Ectodermal cell (in vitro differentiated cells): ENCODE measurements around the gene YTHDC1.

Source experiments
- H3K27ac ChIP-seq: 2 replicates; pipeline ENCODE4 v1.7.0; 2013; ENCODE audit warnings: mild to moderate bottlenecking, low read depth, low read length; ENCODE audit not compliant: insufficient read depth, poor library complexity, severe bottlenecking
- H3K27me3 ChIP-seq: 2 replicates; pipeline ENCODE4 v1.7.0; 2013; ENCODE audit warnings: mild to moderate bottlenecking, low read length; ENCODE audit not compliant: insufficient read depth, control insufficient read depth, poor library complexity, severe bottlenecking
- H3K36me3 ChIP-seq: one replicate; pipeline ENCODE4 v1.7.0; 2013; ENCODE audit warnings: low read length; ENCODE audit not compliant: control insufficient read depth, insufficient read depth
- H3K4me1 ChIP-seq: one replicate; pipeline ENCODE4 v1.7.0; 2013; ENCODE audit warnings: low read length; ENCODE audit not compliant: control insufficient read depth, insufficient read depth
- H3K4me3 ChIP-seq: 2 replicates; pipeline ENCODE4 v1.7.0; 2013; ENCODE audit warnings: low read depth, low read length, control low read depth; ENCODE audit not compliant: insufficient read depth
- H3K9me3 ChIP-seq: 2 replicates; pipeline ENCODE4 v1.7.0; 2013; ENCODE audit warnings: mild to moderate bottlenecking, low read length, moderate library complexity; ENCODE audit not compliant: control insufficient read depth
- WGBS, 2 experiments: methylation state at CpG; one replicate each; pipeline ENCODE4 v1.1.7; 2013; ENCODE audit warnings: missing lambda C conversion rate in 2 of 2; 5-methylcytosine and 5-hydroxymethylcytosine counted together

Gene YTHDC1

GRCh38 chr4:68375667-68376559 lies 26.0 kb upstream of the YTHDC1 start:
- no peak overlapping the region for H3K27ac ChIP-seq
- H3K4me3 ChIP-seq, result peak overlapping the region; percentile 5
- 22 to 23% methylated on average over 17 to 19 of the region's 19 CpGs for WGBS, 2 experiments
- H3K27me3 ChIP-seq, result no peaks in the 10 kb centered on the region
- no peaks in the 10 kb centered on the region for H3K9me3 ChIP-seq
- no peaks in the 10 kb centered on the region for H3K36me3 ChIP-seq
- no peaks in the 10 kb centered on the region for H3K4me1 ChIP-seq

- no peaks in the 10 kb centered on the region for H3K36me3 ChIP-seq
- H3K4me3 ChIP-seq, result no peak overlapping the region
- H3K4me1 ChIP-seq, result no peaks in the 10 kb centered on the region
- H3K27ac ChIP-seq, result no peak overlapping the region
- no peaks in the 10 kb centered on the region for H3K27me3 ChIP-seq
- 3 to 7% methylated on average over 14 to 16 of the region's 16 CpGs for WGBS, 2 experiments
- H3K9me3 ChIP-seq, result no peaks in the 10 kb centered on the region
These were observed 23.6 kb upstream of the YTHDC1 start for GRCh38 chr4:68373513-68373912.

- H3K27ac ChIP-seq, result no peak overlapping the region
- WGBS, 2 experiments, result 11 to 21% methylated on average over 1 of the region's 1 CpG
- H3K4me3 ChIP-seq, result no peak overlapping the region
- no peaks in the 10 kb centered on the region for H3K9me3 ChIP-seq
- no peaks in the 10 kb centered on the region for H3K36me3 ChIP-seq
- H3K4me1 ChIP-seq, result no peaks in the 10 kb centered on the region
- no peaks in the 10 kb centered on the region for H3K27me3 ChIP-seq
These were observed 22.7 kb upstream of the YTHDC1 start for GRCh38 chr4:68372588-68372987.

- WGBS, 2 experiments, result 90 to 94% methylated on average over 6 of the region's 6 CpGs
- Histone ChIP-seq H3K4me3 (no peak overlapping the region), H3K27me3 (no peaks in the 10 kb centered on the region), H3K27ac (no peak overlapping the region), H3K4me1 (no peaks in the 10 kb centered on the region), H3K9me3 (no peaks in the 10 kb centered on the region), H3K36me3 (no peaks in the 10 kb centered on the region)
These were observed 19.4 kb upstream of the YTHDC1 start for GRCh38 chr4:68369142-68369805.

- 91 to 96% methylated on average over 5 of the region's 5 CpGs for WGBS, 2 experiments
- Histone ChIP-seq H3K27ac (no peak overlapping the region), H3K27me3 (no peaks in the 10 kb centered on the region), H3K9me3 (no peaks in the 10 kb centered on the region), H3K36me3 (no peaks in the 10 kb centered on the region), H3K4me1 (no peaks in the 10 kb centered on the region), H3K4me3 (no peak overlapping the region)
These were observed 18.8 kb upstream of the YTHDC1 start for GRCh38 chr4:68368691-68369131.

- H3K9me3 ChIP-seq, result no peaks in the 10 kb centered on the region
- H3K4me1 ChIP-seq, result no peaks in the 10 kb centered on the region
- H3K4me3 ChIP-seq, result no peak overlapping the region
- H3K36me3 ChIP-seq, result no peaks in the 10 kb centered on the region
- WGBS, 2 experiments, result 51 to 76% methylated on average over 3 of the region's 3 CpGs
- H3K27me3 ChIP-seq, result no peaks in the 10 kb centered on the region
- no peak overlapping the region for H3K27ac ChIP-seq
These were observed 17.9 kb upstream of the YTHDC1 start for GRCh38 chr4:68367835-68368234.

GRCh38 chr4:68366600-68366999 lies 16.7 kb upstream of the YTHDC1 start:
- 88 to 91% methylated on average over 4 of the region's 4 CpGs for WGBS, 2 experiments
- no peaks in the 10 kb centered on the region for H3K9me3 ChIP-seq
- H3K4me3 ChIP-seq, result no peak overlapping the region
- no peaks in the 10 kb centered on the region for H3K27me3 ChIP-seq
- no peaks in the 10 kb centered on the region for H3K36me3 ChIP-seq
- no peak overlapping the region for H3K27ac ChIP-seq
- no peaks in the 10 kb centered on the region for H3K4me1 ChIP-seq

GRCh38 chr4:68365068-68365467 lies 15.2 kb upstream of the YTHDC1 start:
- 85 to 92% methylated on average over 1 of the region's 1 CpG for WGBS, 2 experiments
- Histone ChIP-seq H3K27ac (no peak overlapping the region), H3K36me3 (no peaks in the 10 kb centered on the region), H3K9me3 (no peaks in the 10 kb centered on the region), H3K4me1 (no peaks in the 10 kb centered on the region), H3K27me3 (no peaks in the 10 kb centered on the region), H3K4me3 (no peak overlapping the region)

- Histone ChIP-seq H3K4me3 (no peak overlapping the region), H3K36me3 (no peaks in the 10 kb centered on the region), H3K4me1 (no peaks in the 10 kb centered on the region), H3K27ac (no peak overlapping the region), H3K9me3 (no peaks in the 10 kb centered on the region), H3K27me3 (no peaks in the 10 kb centered on the region)
- WGBS, 2 experiments, result 86 to 94% methylated on average over 3 of the region's 3 CpGs
These were observed 11.3 kb upstream of the YTHDC1 start for GRCh38 chr4:68361146-68361589.

- H3K27me3 ChIP-seq, result no peaks in the 10 kb centered on the region
- H3K9me3 ChIP-seq, result no peaks in the 10 kb centered on the region
- H3K4me3 ChIP-seq, result no peak overlapping the region
- H3K4me1 ChIP-seq, result no peaks in the 10 kb centered on the region
- H3K27ac ChIP-seq, result no peak overlapping the region
- WGBS, 2 experiments, result 92 to 94% methylated on average over 3 to 4 of the region's 4 CpGs
- no peaks in the 10 kb centered on the region for H3K36me3 ChIP-seq
These were observed 10.5 kb upstream of the YTHDC1 start for GRCh38 chr4:68360231-68360968.
